Smooth muscle cell of the brain vasculature (primary cell): Measurements from ENCODE around the gene RCAN2.

Experiments
- DNase-seq: peaks from one replicate; pipeline ENCODE4 v3.0.0-alpha.2; 2012; ENCODE audit warnings: low read depth, low spot score

RCAN2 gene

DNA sequence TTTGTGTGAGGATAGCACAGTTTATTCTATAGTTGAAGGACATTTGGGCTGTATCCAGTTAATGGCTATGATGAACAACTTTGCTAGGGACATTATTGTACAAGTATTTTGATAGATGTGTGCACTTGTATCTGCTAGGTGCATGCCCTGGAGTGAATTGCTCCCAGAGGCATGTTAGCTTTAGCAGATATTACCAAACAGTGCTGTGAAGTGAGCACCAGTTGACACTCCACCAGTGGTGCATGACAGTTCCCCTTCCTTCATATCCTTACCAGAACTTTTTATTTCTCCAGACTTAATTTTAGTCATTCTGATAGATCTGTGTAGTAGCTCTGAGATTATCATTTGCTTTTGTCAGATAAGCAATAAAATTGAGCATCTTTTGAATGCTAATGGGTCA lies 271.6 kb downstream of the RCAN2 start:
- DNase-seq = no peak

DNA sequence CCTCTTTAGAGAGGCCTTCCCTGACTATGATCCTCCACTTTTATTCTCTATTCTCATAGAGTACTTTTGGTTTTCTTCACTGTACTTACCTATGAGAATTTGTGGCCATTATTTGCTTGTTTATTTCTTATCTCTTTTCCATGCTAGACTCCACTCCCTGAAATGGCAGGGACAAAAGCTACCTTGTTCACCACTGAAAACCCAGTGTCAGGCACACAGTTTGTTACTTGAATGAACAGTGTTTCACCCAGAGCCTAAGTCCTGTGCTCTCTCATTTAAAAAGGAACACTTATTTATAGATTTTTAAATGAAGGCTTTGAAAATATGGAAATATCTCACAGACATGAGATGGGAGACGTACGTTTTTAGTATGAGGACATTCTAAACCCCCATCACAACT lies 272.8 kb downstream of the RCAN2 start:
- DNase-seq = no peak

DNA sequence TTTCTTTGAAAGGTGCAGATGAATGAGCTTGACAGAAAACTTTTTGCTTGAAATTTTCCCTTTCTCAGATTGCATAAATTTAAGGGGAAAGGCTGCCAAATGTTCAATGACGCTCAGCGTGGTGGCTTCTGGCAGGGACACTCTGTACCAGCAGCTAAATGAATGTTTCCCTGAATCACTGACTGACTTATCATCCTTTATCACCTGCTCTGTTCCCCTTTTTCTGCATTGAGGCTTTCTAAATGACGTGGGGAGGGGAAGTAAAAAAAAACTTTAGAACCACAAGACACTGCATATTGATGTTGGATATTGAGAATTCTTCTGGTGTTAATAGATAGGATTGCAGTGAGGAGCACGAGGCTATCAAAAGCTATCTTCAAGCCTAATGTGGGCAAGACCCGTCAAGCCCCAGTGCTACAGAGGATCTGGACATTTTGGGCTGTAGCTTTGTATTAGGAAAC lies 273.5 kb downstream of the RCAN2 start:
- DNase-seq = no peak

DNA sequence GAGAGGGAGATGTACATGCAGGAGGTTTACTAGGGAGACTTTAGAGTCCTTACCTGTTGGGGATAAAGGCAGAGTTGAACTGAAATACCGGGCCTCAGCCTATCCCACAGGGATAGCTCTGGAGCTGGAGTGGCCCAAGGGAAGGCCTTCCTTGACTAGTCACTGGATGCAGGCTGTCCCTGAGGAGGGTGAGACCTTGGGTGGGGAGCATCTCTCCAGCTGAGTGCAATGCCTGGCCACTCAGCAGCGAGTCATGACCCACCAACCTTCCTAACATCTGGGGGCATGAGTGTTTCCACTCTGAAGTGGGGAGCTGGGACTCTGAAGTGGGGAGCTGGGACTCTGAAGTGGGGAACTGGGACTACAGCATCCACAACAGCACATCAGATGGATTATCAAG lies 274.4 kb downstream of the RCAN2 start:
- no peak for DNase-seq

DNA sequence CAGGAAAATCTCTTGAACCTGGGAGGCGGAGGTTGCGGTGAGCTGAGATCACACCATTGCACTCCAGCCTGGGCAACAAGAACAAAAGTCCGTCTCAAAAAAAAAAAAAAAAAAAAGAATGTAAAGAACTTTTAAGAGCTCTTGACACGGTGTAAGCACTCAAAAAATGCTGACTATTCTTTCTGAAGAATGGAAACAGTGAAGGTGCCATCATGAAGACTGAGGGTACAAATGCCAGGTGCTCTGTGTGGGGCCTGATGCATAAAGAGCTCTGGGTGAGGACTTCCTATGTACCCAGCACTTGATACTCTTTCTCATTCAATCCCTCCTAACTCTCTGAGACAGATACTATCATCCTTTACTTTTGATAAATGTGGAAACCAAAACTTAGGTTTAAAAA lies 275.5 kb downstream of the RCAN2 start:
- DNase-seq = no peak

DNA sequence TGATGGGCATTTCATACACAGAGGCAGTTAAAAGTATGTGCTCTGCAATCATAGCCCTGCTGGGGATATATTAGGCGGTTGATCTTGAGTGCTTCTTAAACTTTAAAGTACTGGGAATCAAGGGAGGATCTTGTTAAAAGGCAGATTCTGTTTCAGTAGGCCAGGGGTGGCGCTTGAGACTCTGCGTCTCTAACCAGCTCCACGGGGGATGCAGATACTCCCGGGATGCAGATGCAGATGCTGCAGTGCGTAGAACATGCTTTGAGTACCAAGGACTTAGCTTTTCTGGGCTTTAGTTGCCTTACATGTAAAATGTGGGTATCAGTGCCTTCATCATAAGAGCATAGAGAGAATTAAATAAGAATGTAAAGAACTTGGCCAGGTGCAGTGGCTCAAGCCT lies 276.0 kb downstream of the RCAN2 start:
- DNase-seq = no peak

DNA sequence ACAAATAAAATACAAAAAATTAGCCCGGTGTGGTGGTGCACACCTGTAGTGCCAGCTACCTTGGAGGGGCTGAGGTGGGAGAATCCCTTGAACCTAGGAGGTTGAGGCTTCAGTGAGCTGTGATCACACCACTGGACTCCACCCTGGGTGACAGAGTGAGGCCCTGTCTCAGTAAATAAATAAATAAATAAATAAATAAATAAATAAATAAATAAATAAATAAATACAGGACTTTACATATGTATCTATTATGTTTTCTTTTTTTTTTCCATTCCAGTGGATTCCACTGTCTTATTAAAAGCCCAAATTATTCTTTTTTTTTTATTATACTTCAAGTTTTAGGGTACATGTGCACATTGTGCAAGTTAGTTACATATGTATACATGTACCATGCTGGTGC lies 279.3 kb downstream of the RCAN2 start:
- no peak for DNase-seq

DNA sequence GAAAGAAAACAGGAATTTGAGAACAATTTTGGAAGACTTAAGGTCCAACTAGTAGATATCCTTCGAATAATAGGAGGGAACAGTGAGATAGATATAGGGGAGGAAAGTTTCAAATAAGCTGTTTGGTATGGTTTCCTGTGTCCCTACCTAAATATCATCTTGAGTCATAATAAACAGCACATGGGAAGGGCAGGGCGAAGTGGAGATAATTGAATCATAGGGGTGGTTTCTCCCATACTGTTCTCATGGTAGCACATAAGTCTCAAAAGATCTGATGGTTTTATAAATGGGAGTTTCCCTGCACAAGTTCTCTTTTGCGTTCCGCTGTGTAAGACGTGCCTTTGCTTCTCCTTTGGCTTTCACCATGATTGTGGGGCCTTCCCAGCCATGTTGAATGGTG lies 281.0 kb downstream of the RCAN2 start:
- no peak for DNase-seq

DNA sequence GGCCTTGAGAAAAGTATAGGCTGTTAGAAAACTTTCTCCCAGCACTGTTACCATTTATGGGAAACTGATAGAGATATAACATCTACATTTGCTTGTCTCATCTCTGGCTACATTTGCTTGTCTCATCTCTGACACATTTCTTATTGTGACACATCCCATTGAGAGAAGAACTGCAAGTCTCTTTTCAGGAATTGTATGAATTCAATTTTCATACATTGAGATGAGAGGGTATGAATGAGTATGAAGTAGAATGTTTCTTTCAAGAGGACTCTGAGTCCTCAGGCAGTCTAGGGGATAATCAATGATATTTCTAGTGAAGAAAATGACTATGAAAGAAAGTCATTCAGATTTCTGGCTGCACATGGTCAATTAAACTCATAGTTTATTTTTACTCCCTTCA lies 282.9 kb downstream of the RCAN2 start:
- no peak for DNase-seq

DNA sequence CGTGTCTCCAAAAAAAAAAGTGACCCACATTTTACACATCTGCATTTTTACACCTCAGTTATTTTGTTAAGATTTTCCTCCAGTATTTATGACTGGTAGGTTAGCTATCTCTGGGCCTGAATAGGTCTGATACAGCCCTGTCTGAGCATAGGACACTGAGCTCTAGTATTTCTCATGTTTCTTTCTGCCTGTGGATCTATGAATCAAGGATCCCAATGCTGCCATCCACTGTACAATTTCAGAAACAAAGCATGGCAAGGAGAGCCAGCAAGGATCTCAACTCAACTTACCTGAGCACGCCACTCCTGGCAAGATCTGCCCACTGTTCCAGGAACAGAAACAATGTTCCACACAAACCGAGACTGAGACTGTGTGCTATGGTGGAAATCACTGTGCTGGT lies 284.1 kb downstream of the RCAN2 start:
- no peak for DNase-seq

DNA sequence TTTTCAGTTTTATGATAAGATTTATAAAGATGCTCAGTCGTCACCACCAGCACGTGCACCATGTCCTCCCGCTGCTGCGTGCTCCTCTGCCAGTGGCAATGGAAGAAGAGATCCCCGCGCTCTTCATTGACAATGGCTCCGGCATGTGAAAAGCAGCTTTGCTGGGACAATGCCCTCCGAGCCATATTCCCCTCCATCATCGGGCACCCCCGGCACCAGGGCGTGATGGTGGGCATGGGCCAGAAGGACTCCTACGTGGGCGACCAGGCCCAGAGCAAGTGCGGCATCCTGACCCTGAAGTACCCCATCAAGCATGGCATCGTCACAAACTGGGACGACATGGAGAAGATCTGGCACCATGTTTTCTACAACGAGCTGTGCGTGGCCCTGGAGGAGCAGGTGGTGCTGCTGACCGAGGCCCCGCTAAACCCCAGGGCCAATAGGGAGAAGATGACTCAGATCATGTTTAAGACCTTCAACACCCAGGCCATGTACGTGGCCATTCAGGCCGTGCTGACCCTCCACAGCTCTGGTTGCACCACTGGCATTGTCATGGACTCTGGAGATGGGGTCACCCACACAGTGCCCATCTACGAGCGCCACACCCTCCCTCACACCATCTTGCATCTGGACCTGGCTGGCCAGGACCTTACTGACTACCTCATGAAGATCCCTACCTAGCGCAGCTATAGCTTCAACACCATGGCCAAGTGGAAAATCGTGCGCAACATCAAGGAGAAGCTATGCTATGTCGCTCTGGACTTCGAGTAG lies 286.2 kb downstream of the RCAN2 start:
- DNase-seq = no peak

DNA sequence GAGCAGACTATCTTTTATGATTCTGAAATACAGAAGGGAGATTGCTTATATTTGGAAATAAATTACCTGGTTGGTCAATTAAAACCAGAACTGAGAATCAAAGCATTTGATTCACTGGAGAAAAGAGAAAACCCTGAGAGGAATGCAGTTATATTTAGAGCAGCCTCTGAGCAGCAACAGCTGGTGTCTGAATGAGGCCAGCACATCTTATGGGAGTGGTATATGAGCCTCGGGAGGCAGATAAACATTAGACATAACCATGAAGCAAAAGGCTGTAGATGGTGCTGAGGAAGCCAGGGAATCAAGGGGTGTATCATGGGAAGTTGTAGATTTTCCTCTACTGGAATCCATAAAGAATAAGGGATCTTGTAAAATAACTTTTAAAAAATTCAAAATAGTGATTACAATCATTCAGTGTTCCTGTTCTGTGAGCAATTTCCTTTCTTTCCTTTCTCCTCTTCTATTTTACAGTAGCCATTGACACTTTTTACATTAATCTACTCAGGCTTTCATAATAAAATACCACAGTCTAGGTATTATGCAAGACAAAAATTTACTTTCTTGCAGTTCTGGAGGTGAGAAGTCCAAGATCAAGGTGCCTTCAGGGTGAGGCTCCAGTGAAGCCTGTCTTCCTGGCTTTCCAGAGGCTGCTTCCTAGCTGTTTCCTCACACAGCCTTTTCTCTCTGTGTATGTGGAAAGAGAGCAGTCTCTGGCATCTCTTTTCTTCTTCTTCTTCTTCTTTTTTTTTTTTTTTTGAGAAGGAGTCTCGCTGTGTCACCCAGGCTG lies 287.7 kb downstream of the RCAN2 start:
- no peak for DNase-seq

DNA sequence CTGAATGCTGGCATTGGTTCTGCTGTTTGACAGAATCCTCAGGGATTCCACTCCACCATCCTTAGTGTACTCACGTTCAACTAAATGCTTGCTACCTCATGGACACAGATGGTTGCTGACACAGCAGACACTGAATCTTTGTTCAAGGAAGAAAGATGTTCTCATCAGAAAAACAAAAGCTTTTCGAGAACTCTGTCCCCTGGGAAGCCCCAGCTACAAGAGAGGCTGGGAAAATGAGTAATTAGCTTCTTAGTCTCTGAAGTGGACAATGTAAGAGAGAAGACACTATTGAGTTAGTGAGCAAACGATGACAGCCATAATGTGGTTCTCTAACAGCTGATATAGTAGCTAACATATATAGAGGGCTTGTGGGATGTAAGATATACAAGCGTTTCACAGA lies 289.5 kb downstream of the RCAN2 start:
- DNase-seq = no peak

DNA sequence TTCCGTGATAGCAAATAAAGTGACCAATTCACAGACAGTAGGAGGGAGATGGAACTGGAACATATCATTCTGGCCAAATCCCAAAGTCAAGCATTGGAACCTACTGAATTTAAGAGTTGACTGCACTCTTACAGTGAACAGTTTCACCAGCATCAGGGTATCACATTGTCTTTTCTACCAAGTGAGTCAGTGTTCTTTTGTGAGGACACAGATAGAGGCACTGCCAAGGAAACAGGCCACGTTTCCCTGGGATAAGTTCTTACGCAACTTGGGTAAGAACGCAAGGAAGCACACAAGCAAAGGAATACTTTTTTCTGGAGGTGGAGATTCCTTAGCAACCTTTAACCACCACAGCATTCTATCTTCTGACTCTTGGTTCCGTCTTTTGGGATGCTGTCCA lies 291.9 kb downstream of the RCAN2 start:
- DNase-seq = no peak

DNA sequence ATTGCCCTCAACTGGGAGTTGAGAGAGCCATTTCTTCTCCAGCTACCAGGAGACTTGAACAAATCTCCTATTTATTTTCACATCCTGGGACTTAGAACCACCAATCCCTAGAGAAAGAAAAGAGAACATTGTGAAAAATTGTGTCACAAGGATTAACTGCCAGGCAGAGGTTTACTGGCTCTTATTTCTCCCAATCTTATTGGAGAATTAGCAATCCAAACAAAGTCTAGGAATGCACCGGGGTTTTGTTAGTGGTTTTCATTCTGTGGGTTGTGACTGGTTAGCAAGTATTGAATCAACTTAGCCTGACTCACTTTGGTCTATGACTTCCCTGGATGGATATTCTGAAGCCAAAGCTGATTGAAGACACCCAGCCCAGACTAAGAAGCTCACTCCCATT lies 299.3 kb downstream of the RCAN2 start:
- no peak for DNase-seq

DNA sequence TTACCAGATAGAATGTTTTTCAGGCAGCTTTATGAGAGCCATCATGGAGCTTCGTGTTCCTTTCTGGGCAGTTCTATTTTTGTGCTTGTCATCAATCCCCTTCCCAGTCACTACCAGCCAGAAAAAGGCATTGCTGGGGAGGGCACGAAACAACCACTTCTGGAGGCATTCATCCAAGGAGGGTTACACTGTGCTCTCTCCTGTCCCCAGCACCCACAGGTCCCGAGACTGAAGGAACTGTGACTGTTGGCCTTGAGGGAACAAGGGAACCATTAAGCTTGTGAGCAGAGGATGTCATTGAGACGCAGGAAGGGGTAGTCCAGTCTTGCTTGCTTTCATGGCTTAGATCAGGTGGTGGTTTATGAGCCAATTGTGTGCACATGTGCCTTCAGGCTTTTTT lies 300.4 kb downstream of the RCAN2 start:
- no peak for DNase-seq

DNA sequence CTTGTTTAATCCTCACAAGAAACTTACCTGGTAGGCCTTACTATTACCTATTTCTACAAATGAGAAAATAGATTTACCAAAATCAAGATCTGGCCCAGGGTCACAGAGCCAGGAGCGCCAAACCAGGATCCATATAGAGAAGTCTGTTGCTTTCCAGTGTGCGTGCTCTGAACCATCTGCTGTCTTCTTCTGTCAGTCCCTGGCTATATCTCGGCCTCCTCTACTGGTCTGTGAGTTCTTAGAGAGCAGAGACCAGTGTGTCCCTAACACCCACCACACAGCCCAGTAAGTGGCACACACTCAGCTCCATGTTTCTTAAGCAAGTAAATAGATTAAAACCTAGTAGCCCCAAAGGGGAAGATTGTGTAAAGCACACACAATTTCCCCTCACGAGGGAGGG lies 301.5 kb downstream of the RCAN2 start:
- no peak for DNase-seq

DNA sequence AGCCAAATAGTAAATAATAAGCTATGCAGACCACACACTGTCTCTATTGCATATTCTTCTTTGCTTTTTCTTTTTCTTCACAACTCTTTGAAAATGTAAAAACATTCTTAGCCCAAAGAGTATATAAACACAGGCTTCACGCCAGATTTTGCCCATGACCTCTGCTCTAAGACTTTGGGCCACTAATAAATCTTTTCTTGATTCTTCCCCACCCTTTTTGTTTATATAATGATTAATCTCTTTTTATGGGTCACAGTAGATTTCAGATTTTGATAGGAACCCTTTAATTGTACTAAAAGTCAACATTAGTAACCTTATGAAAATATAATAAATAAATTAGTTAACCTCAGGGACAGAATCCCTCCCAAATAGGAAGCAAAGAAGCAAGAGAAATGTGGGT lies 304.7 kb downstream of the RCAN2 start:
- no peak for DNase-seq

DNA sequence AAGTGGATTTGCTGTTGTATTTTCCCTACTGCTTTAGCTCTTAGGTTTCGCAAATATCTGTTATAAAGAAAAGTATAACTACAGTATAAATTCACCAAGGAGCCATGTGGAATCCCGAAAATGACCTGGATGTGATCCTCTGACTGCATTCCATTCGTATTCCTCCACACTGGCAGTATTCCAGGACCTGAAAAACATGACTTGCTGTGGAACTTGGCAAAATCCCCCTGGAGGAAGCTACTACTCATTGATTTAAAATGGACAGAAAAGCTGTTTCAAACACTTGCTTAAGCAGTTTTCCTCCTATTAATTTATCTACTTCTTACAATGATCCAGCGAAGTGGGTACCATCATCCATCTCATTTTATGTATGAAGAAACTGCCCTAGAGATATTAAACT lies 307.1 kb downstream of the RCAN2 start:
- peak; percentile 24 for DNase-seq

DNA sequence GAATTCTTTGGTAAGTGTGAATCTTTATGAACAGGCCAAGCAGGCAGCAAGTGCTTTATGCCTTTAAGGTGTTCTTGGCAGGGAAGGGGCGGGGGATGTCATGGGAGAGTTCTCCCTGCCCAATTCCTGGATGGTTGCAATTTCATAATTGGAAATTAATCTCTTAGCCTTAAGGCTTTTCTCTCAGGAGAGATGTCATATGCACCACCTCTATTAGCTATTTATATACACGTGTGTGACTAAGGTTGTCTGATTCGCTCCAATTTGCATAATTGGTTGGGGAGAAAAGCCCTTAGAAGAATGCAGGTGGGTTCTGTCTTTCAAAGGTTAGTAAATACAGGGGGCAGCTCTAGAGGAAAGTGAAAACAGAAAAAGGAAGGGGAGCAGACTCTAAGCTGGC lies 315.3 kb downstream of the RCAN2 start:
- no peak for DNase-seq

DNA sequence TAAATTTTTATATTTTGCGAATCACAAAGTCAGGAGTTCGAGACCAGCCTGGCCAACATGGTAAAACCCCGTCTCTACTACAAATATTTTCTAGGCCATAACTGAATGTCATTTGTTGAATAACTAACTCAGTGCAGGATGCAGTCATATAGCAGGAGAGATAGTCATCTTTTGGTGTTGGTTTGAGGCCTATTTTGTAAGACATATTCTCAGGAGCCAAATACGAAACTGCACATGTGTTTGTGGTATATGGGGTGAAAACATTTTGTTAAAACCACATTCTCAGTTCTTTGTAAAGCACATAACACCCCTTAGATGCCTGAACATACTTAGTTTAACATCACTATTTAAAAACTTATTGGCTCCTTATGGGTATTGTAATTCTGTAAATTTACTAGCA lies 315.8 kb downstream of the RCAN2 start:
- no peak for DNase-seq

DNA sequence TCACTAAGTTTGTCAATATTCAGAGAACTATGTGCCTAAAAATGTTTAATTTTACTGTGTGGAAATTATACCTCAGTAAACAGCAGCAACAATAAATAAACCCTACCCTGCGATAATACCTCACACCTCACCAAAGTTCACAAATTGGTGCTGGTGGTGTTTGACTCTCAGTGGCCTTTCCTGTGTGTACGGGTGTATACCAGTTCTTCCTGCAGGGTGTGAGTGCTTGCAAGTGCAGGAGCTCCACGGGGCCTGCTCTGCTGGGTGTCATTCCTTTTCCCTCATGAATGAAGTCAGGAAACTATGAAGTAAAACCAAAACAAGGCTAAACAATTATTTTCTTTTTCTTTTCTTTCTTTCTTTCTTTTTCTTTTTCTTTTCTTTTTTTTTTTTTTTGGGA lies 316.3 kb downstream of the RCAN2 start:
- DNase-seq = no peak

DNA sequence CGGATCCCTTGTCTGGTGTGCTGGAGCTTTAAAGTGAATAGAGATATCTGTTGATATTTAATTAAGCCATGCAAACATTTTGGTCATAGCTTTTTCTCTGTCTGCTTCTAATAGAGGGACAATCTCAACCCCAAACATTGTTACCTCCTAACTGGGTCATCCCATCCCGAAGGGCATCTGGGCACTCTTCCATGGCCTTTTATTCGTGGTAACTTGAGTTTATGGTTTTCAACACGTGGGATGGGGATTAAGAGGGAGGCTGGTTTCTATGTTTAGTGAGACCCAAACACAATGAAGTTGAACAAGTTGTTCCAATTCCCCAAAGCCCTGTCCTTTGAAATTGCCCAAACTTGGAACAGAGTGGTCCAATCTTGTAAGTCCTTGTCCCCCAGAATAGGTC lies 319.1 kb downstream of the RCAN2 start:
- DNase-seq = no peak
